ENCODE measurements around the gene TSC2. TPM values are rescaled to one million over a fixed set of nuclear protein-coding genes. Genes with fewer than 3 reads are reported as not detected.

TSC2 gene
- total RNA-seq, 1 donor from 2014 or later = 80.1 TPM

- intact Hi-C loops (cut with micrococcal nuclease) = no loop called here
- peak; percentile 78 for DNase-seq
- H3K4me1 ChIP-seq = peaks cover 100% of the 10 kb centered on the region
Measured at GRCh38 chr16:2042171-2042985, 5.4 kb upstream of the TSC2 start.

DNA sequence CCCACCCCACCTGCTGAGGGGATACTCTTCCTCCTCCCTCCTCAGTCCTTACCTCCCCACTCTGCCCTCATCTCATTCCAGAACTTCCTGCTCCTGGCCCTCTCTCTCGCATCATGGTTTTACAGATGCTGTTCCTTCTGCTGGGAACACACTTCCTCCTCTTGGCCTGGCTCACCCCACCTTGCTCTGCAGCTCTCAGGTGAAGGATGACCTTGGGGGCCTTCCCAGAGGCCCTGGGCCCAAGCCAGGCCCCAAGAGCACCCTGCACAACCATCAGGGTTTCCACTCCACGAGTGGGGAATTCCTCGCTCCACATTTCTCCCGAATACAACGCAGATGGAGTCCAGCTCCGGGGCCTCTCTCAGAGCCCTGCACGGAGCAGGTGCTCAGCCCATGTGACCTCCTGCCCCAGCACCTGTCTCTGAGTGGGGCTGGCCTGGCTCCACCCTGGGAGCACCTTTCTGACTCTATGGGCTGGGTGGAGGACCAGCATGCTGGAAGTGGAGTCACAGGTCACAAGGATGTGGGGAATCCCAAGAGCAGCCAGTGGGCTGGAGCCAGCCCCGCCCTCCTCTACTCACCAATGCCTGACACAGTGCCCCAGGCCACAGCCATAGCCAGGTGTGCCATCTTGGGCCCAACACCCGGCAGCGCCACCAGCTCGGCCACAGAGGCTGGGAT, 4.7 kb upstream of the TSC2 start:
- Histone ChIP-seq H3K4me1 (peaks cover 98% of the 10 kb centered on the region), H3K4me3 (peak overlapping the region; percentile 33), H3K9me3 (replicated peaks) (no peaks in the 10 kb centered on the region), H3K36me3 (peaks cover 9% of the 10 kb centered on the region), H3K27me3 (ENCODE audit: low read depth) (no peaks in the 10 kb centered on the region), H3K27ac (replicated peaks) (peak overlapping the region; percentile 96)
- intact Hi-C loops (cut with micrococcal nuclease) = no loop called here
- no peak for DNase-seq
- TF ChIP-seq, protein P1, sequence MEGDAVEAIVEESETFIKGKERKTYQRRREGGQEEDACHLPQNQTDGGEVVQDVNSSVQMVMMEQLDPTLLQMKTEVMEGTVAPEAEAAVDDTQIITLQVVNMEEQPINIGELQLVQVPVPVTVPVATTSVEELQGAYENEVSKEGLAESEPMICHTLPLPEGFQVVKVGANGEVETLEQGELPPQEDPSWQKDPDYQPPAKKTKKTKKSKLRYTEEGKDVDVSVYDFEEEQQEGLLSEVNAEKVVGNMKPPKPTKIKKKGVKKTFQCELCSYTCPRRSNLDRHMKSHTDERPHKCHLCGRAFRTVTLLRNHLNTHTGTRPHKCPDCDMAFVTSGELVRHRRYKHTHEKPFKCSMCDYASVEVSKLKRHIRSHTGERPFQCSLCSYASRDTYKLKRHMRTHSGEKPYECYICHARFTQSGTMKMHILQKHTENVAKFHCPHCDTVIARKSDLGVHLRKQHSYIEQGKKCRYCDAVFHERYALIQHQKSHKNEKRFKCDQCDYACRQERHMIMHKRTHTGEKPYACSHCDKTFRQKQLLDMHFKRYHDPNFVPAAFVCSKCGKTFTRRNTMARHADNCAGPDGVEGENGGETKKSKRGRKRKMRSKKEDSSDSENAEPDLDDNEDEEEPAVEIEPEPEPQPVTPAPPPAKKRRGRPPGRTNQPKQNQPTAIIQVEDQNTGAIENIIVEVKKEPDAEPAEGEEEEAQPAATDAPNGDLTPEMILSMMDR (IDR thresholded peaks at IDR 0.05; ENCODE audit: borderline replicate concordance) = no peak

More at GRCh38 chr16:2042171-2042985, 5.4 kb upstream of the TSC2 start:
- Histone ChIP-seq H3K4me3 (peak overlapping the region; percentile 20), H3K36me3 (peaks cover 16% of the 10 kb centered on the region), H3K9me3 (replicated peaks) (no peaks in the 10 kb centered on the region), H3K27me3 (ENCODE audit: low read depth) (no peaks in the 10 kb centered on the region), H3K27ac (replicated peaks) (peak overlapping the region; percentile 96)
- TF ChIP-seq, protein P1 (IDR thresholded peaks at IDR 0.05; ENCODE audit: borderline replicate concordance) = no peak

GRCh38 chr16:2043667-2044451, 3.9 kb upstream of the TSC2 start:
- Histone ChIP-seq H3K27me3 (ENCODE audit: low read depth) (no peaks in the 10 kb centered on the region), H3K9me3 (replicated peaks) (no peaks in the 10 kb centered on the region), H3K27ac (replicated peaks) (peak overlapping the region; percentile 96), H3K4me1 (peaks cover 98% of the 10 kb centered on the region), H3K36me3 (peaks cover 3% of the 10 kb centered on the region), H3K4me3 (peak overlapping the region; percentile 33)
- peak; percentile 68 for DNase-seq
- TF ChIP-seq, protein P1 (IDR thresholded peaks at IDR 0.05; ENCODE audit: borderline replicate concordance) = no peak
- intact Hi-C loops (cut with micrococcal nuclease) = no loop called here

DNA sequence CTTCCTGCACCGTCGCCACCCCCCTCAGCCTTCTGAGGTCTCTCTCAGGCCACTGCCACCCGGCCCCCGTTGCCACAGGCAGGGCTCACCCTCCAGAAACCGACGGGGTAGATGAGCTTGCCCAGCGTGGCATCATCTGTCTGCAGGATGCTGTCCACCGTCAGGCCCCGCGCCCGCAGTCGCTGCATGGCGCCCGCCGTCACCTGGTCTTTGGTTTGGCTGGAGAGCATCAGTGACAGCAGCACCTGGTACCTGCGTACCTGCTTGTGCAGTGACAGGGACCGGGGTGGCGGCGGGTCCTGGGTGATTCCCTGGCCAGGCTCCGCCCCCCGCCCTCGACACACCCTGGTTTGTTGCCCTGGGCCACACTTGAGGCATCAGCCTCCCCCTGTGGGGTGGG, 3.2 kb upstream of the TSC2 start:
- TF ChIP-seq, protein P1 (IDR thresholded peaks at IDR 0.05; ENCODE audit: borderline replicate concordance) = no peak
- no peaks in the 10 kb centered on the region for H3K9me3 ChIP-seq (replicated peaks)
- no peaks in the 10 kb centered on the region for H3K36me3 ChIP-seq
- intact Hi-C loops (cut with micrococcal nuclease) = no loop called here
- H3K27me3 ChIP-seq (ENCODE audit: low read depth) = no peaks in the 10 kb centered on the region
- H3K4me3 ChIP-seq = peak overlapping the region; percentile 33
- H3K27ac ChIP-seq (replicated peaks) = peak overlapping the region; percentile 96
- no peak for DNase-seq
- H3K4me1 ChIP-seq = peaks cover 96% of the 10 kb centered on the region

Data from left ventricle myocardium inferior (tissue), 1 donor.